Measurements from ENCODE around the gene FIG4. TPM values are rescaled to one million over a fixed set of nuclear protein-coding genes. Genes with fewer than 3 reads are reported as not detected.
"Not testable (repeated sequence)": the region's sequence is repeated elsewhere in the genome, so short reads cannot be mapped to it uniquely, and the experiment has no call there.

The FIG4 gene
- total RNA-seq, 2 experiments from 2014 or later, result 9.0 to 11.1 TPM

GRCh38 chr6:109739686-109740085 lies 48.6 kb downstream of the FIG4 start:
- H3K36me3 Mint-ChIP-seq, result peaks cover 15% of the 10 kb centered on the region
- H3K27ac Mint-ChIP-seq, result no peak overlapping the region
- ATAC-seq, result no peak
- no peak for DNase-seq
- no peaks in the 10 kb centered on the region for H3K9me3 Mint-ChIP-seq (ENCODE audit: low read depth)
- no peaks in the 10 kb centered on the region for H3K4me1 Mint-ChIP-seq
- no peaks in the 10 kb centered on the region for H3K27me3 Mint-ChIP-seq
- no peak overlapping the region for H3K4me3 Mint-ChIP-seq
- CTCF ChIA-PET, result interaction anchor here (1.0 kb wide), 1 partner anchor 300 kb away, joined by 3 read pairs; no protein-coding TSS in a partner anchor

DNA sequence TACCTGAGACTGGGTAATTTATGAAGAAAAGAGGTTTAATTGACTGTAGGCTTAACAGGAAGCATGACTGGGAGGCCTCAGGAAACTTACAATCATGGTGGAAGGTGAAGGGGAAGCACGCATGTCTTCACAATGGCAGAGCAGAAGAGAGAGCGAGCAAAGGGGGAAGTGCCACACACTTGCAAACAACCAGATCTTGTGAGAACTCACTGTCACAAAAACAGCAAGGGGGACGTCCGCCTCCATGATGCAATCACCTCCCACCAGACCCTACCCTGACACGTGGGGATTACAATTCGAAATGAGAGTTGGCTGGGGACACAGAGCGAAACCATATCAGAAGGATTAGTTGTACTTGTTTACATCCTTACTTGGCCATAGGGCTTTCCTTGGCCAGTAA lies 49.7 kb downstream of the FIG4 start:
- H3K4me3 Mint-ChIP-seq, result no peak overlapping the region
- H3K4me1 Mint-ChIP-seq, result no peaks in the 10 kb centered on the region
- ATAC-seq, result no peak
- H3K9me3 Mint-ChIP-seq (ENCODE audit: low read depth), result no peaks in the 10 kb centered on the region
- no peaks in the 10 kb centered on the region for H3K27me3 Mint-ChIP-seq
- peaks cover 15% of the 10 kb centered on the region for H3K36me3 Mint-ChIP-seq
- H3K27ac Mint-ChIP-seq, result no peak overlapping the region
- no peak for DNase-seq
- CTCF ChIA-PET, result interaction anchor here (1.0 kb wide), 1 partner anchor 298 kb away, joined by 3 read pairs; no protein-coding TSS in a partner anchor

- Mint-ChIP-seq H3K27me3 (no peaks in the 10 kb centered on the region), H3K36me3 (peaks cover 14% of the 10 kb centered on the region), H3K27ac (no peak overlapping the region), H3K4me1 (no peaks in the 10 kb centered on the region), H3K9me3 (ENCODE audit: low read depth) (no peaks in the 10 kb centered on the region), H3K4me3 (no peak overlapping the region)
- ATAC-seq, result no peak
- no peak for DNase-seq
- CTCF ChIA-PET, result no interaction called here
These were observed 52.6 kb downstream of the FIG4 start for GRCh38 chr6:109743739-109744138.

DNA sequence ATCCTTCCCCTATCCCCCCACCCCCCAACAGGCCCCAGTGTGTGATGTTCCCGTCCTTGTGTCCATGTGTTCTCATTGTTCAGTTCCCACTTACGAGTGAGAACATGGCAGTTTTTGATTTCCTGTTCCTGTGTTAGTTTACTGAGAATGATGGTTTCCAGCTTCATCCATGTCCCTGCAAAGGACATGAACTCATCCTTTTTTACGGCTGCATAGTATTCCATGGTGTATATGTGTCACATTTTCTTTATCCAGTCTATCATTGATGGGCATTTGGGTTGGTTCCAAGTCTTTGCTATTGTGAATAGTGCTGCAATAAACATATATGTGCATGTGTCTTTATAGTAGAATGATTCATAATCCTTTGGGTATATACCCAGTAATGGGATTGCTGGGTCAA lies 53.7 kb downstream of the FIG4 start:
- H3K4me1 Mint-ChIP-seq; DNase-seq; CTCF ChIA-PET; H3K27me3 Mint-ChIP-seq; ATAC-seq; H3K4me3 Mint-ChIP-seq; H3K9me3 Mint-ChIP-seq (ENCODE audit: low read depth); H3K27ac Mint-ChIP-seq: not testable (repeated sequence)
- peaks cover 14% of the 10 kb centered on the region for H3K36me3 Mint-ChIP-seq

GRCh38 chr6:109747221-109747620 lies 56.1 kb downstream of the FIG4 start:
- H3K9me3 Mint-ChIP-seq (ENCODE audit: low read depth), result no peaks in the 10 kb centered on the region
- ATAC-seq, result no peak
- no peak overlapping the region for H3K27ac Mint-ChIP-seq
- no peak overlapping the region for H3K4me3 Mint-ChIP-seq
- H3K36me3 Mint-ChIP-seq, result peaks cover 10% of the 10 kb centered on the region
- no peaks in the 10 kb centered on the region for H3K27me3 Mint-ChIP-seq
- H3K4me1 Mint-ChIP-seq, result no peaks in the 10 kb centered on the region
- CTCF ChIA-PET, result no interaction called here
- DNase-seq, result no peak

DNA sequence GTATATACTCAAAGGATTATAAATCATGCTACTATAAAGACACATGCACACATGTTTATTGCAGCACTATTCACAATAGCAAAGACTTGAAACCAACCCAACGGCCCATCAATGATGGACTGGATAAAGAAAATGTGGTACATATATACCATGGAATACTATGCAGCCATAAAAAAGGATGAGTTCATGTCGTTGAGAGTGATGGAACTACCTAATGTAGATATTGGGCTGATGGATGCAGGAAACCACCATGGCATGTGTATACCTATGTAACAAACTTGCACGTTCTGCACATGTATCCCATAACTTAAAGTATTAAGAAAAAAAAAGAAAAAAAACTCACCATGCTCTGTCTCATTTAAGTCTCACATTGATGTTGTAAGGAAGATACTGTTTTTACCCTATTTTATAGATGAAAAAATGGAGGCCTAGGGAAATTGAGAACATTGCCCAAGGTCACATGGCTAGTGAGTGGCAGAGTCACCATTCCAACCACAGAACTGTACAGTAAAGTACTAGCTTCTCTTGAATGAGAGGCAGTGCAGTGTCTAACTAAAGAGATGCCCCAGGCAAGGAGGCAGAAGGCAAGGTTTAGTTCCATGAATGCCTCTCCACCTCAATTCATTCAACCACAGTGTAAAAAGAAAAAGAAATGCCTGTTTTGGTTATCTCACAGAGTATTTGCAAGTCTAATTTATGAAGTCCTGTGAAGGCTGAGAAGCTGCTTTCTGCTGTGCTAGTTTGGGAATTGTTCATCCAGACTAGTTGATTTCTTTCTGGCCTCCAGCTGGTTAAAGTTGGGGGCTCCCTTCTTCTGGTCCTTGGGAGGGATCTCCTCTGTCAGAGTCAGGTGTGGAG lies 68.2 kb downstream of the FIG4 start:
- Mint-ChIP-seq H3K9me3 (ENCODE audit: low read depth) (peaks cover 2% of the 10 kb centered on the region), H3K36me3 (peaks cover 27% of the 10 kb centered on the region), H3K4me1 (peaks cover 16% of the 10 kb centered on the region), H3K27me3 (no peaks in the 10 kb centered on the region), H3K4me3 (no peak overlapping the region), H3K27ac (no peak overlapping the region)
- CTCF ChIA-PET, result no interaction called here
- no peak for ATAC-seq
- DNase-seq, result no peak

DNA sequence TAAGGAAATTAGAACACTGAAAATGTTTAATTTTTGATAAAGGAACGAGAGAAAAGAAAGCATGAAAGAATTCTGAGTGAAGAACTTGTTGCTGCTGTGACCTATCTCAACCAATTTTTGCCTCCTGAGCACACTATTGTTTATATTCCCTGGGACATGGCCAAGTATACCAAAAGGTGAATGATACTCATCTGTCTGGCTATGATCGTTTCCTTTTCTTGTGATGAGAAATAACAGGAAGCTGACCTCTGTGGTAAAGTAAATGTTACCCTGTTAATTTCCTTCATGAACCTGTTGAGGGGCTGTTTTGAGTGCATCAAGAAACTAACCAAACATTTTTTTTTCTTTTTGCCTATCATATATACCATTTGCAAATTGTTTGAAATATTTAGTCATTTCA lies 69.1 kb downstream of the FIG4 start:
- peaks cover 2% of the 10 kb centered on the region for H3K9me3 Mint-ChIP-seq (ENCODE audit: low read depth)
- no peak for DNase-seq
- ATAC-seq, result peak; percentile 45
- peaks cover 26% of the 10 kb centered on the region for H3K36me3 Mint-ChIP-seq
- no peak overlapping the region for H3K27ac Mint-ChIP-seq
- no peak overlapping the region for H3K4me3 Mint-ChIP-seq
- H3K4me1 Mint-ChIP-seq, result peaks cover 16% of the 10 kb centered on the region
- CTCF ChIA-PET, result no interaction called here
- H3K27me3 Mint-ChIP-seq, result no peaks in the 10 kb centered on the region

GRCh38 chr6:109762166-109762565 lies 71.1 kb downstream of the FIG4 start:
- Mint-ChIP-seq H3K9me3 (ENCODE audit: low read depth) (no peaks in the 10 kb centered on the region), H3K27me3 (no peaks in the 10 kb centered on the region), H3K4me1 (peaks cover 16% of the 10 kb centered on the region), H3K36me3 (peaks cover 17% of the 10 kb centered on the region), H3K27ac (no peak overlapping the region), H3K4me3 (no peak overlapping the region)
- CTCF ChIA-PET, result interaction anchor here (1.7 kb wide), 1 partner anchor 277 kb away, joined by 3 read pairs; no protein-coding TSS in a partner anchor
- ATAC-seq (no peak), DNase-seq (no peak)

- Mint-ChIP-seq H3K9me3 (ENCODE audit: low read depth) (no peaks in the 10 kb centered on the region), H3K27me3 (no peaks in the 10 kb centered on the region), H3K4me3 (no peak overlapping the region), H3K27ac (no peak overlapping the region), H3K36me3 (peaks cover 13% of the 10 kb centered on the region), H3K4me1 (peaks cover 16% of the 10 kb centered on the region)
- no peak for DNase-seq
- no peak for ATAC-seq
- CTCF ChIA-PET, result no interaction called here
These were observed 71.8 kb downstream of the FIG4 start for GRCh38 chr6:109762769-109763441.

- ATAC-seq (no peak), DNase-seq (no peak)
- no peaks in the 10 kb centered on the region for H3K4me1 Mint-ChIP-seq
- H3K27me3 Mint-ChIP-seq, result no peaks in the 10 kb centered on the region
- peaks cover 2% of the 10 kb centered on the region for H3K36me3 Mint-ChIP-seq
- no peak overlapping the region for H3K4me3 Mint-ChIP-seq
- CTCF ChIA-PET, result no interaction called here
- H3K9me3 Mint-ChIP-seq (ENCODE audit: low read depth), result no peaks in the 10 kb centered on the region
- H3K27ac Mint-ChIP-seq, result no peak overlapping the region
These were observed 75.1 kb downstream of the FIG4 start for GRCh38 chr6:109766167-109766566.

- H3K4me1 Mint-ChIP-seq, result peaks cover 7% of the 10 kb centered on the region
- no peak overlapping the region for H3K27ac Mint-ChIP-seq
- H3K9me3 Mint-ChIP-seq (ENCODE audit: low read depth), result no peaks in the 10 kb centered on the region
- ATAC-seq, result no peak
- CTCF ChIA-PET, result interaction anchor here (1.0 kb wide), 1 partner anchor 271 kb away, joined by 3 read pairs; no protein-coding TSS in a partner anchor
- DNase-seq, result no peak
- H3K4me3 Mint-ChIP-seq, result no peak overlapping the region
- peaks cover 9% of the 10 kb centered on the region for H3K36me3 Mint-ChIP-seq
- no peaks in the 10 kb centered on the region for H3K27me3 Mint-ChIP-seq
These were observed 76.9 kb downstream of the FIG4 start for GRCh38 chr6:109767961-109768360.

- no peak overlapping the region for H3K27ac Mint-ChIP-seq
- no peaks in the 10 kb centered on the region for H3K9me3 Mint-ChIP-seq (ENCODE audit: low read depth)
- DNase-seq (no peak), ATAC-seq (no peak)
- CTCF ChIA-PET, result no interaction called here
- H3K4me1 Mint-ChIP-seq, result peaks cover 7% of the 10 kb centered on the region
- peaks cover 9% of the 10 kb centered on the region for H3K36me3 Mint-ChIP-seq
- no peaks in the 10 kb centered on the region for H3K27me3 Mint-ChIP-seq
- H3K4me3 Mint-ChIP-seq, result no peak overlapping the region
These were observed 77.4 kb downstream of the FIG4 start for GRCh38 chr6:109768485-109768884.

- H3K27me3 Mint-ChIP-seq, result no peaks in the 10 kb centered on the region
- DNase-seq, result no peak
- CTCF ChIA-PET, result no interaction called here
- no peak for ATAC-seq
- no peak overlapping the region for H3K4me3 Mint-ChIP-seq
- no peak overlapping the region for H3K27ac Mint-ChIP-seq
- H3K9me3 Mint-ChIP-seq (ENCODE audit: low read depth), result no peaks in the 10 kb centered on the region
- H3K36me3 Mint-ChIP-seq, result peaks cover 9% of the 10 kb centered on the region
- peaks cover 7% of the 10 kb centered on the region for H3K4me1 Mint-ChIP-seq
These were observed 78.1 kb downstream of the FIG4 start for GRCh38 chr6:109769213-109769612.

DNA sequence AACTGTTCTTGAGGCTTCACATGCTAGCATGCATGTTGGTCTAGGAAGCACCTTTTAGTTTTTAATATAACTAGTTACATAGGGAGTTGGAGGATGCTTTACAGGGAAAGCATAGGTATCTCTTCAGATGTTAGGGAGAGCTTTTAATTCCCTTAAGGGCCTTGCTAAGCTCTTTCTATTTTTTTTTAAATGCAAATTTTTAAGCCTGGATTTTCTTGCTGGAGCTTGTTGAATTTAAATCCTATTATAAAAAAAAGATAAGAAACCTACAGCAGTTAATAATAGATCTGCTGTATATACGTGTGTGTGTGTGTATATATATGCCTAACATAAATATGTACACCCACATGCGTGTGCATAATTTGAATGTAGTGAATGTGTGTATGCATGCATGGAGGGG lies 79.0 kb downstream of the FIG4 start:
- peaks cover 7% of the 10 kb centered on the region for H3K4me1 Mint-ChIP-seq
- no peak for DNase-seq
- H3K27ac Mint-ChIP-seq, result no peak overlapping the region
- CTCF ChIA-PET, result no interaction called here
- no peak for ATAC-seq
- no peak overlapping the region for H3K4me3 Mint-ChIP-seq
- no peaks in the 10 kb centered on the region for H3K9me3 Mint-ChIP-seq (ENCODE audit: low read depth)
- no peaks in the 10 kb centered on the region for H3K27me3 Mint-ChIP-seq
- H3K36me3 Mint-ChIP-seq, result peaks cover 9% of the 10 kb centered on the region

All from activated CD8-positive, alpha-beta memory T cell treated with anti-CD3 and anti-CD28 coated beads, Interleukin-2, amount 10 ng/mL, durations not matched to agents 7 days and 5 days (primary cell).